Measurements from ENCODE around the gene QSOX1.
"Not testable (repeated sequence)": the region's sequence is repeated elsewhere in the genome, so short reads cannot be mapped to it uniquely, and the experiment has no call there.

The QSOX1 gene

GRCh38 chr1:180154325-180155181 lies at the start of gene QSOX1:
QSOX1 (plus strand) TSS chr1:180154869; CDS start chr1:180154908, 39 bp downstream.
- peak; percentile 83 for DNase-seq

GRCh38 chr1:180112091-180112490 lies 42.6 kb upstream of the QSOX1 start:
- DNase-seq: no peak

DNA sequence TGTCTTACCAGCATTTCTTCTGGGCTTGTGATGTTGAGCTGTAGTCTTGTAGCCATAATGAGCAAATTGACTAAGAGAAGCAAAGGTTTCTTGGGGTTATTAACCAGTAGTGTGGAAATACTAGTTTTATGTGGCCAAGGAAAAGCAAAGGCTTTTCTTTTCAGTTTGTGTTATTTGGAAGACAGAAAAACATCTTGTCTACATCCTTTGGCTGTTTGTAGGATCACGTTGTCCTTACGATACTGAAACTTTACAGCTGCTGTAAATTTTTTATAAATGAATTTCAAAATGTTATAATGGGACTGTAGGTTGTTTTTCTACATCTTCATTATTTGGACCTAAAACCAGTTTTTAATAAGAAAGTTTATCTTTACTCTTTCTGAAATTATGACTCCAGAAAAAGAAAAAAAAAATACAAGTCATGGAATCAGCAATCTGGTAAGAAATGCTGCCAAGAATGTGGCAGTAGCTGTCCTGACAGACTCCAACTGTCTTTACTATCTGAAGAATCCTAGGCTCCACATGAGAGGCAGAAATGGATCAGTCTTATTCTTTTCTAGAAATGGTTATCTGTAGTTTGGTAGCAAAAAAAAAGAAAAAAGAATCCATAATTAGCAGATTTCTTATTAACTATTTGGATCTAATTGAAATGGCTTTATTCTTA lies 41.6 kb upstream of the QSOX1 start:
- no peak for DNase-seq

GRCh38 chr1:180114396-180114945 lies 40.2 kb upstream of the QSOX1 start:
- no peak for DNase-seq

DNA sequence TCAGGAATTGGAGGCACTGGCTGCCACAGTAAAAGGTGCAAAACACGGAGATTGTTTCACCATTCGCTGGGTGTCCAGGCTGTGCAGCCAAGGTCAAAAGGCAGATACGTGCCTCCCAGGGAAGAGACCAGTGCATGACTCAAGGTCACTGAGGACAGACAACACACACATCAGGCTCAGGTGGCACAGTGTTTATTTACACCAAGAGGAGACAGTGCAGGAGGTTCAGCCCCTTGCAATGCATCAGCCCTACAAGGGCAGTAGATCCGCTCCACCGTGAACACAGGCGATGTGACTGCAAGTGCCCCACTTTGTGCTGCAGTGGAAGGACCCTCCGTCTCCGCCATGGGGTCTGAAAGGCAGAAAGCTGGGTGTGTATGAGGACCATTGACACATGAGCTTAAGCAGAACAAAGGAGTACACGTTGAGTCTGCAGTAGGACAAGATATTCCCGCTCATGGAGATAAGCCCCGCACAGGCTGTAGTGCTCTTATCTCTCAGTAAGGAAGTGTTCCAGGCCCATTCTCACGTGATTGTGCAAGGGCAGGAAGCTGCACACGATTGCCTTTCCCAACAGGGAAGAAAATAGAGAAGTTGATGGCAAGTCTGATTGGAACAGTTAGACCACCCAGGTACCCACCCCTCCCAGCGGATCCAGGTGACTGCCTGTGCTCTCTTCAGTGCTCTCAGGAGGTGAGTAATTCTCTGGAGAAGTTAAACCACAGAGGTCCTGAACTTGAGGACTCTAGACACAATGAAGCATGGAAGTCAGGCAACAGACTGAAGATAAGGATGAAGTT lies 37.5 kb upstream of the QSOX1 start:
- no peak for DNase-seq

DNA sequence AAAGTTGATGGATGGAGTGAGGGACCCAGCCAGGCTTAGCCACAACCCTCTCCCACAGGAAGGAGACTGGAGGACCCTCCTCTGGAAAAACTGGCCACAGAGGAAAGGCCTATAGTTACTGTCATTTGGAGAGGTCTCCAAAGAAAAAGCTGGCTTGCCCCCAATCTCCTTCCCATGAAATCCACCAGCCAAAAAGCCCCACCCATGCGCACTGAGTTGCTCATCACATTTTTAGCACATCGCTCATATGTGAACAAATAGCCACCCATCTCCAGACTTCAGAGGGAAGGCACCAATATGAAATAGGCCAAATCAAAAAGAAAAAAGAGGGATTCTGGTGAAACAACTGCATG lies 36.9 kb upstream of the QSOX1 start:
- DNase-seq: no peak

GRCh38 chr1:180119837-180120236 lies 34.8 kb upstream of the QSOX1 start:
- DNase-seq: no peak

DNA sequence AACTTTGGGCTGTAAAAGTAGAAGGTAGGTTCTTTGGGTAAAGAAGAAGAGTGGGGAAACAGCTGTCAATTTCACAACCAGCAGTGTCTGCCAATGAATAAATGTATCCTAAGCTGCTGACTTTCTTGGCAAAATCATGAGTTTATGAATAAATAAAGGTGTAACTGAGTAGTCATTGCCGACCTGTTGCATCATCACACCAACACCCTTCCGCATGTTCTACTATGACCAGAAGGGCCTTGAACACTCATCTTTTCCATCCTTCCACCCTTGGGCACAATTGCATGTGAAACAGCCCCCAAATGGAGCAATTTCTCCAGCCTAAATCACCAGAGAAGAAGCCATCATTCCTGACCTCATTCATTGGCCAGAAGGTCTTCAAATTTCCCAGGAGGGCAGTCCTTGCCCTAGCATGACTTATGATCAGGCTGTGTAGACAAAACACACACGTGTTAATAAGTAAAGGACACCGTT lies 31.2 kb upstream of the QSOX1 start:
- DNase-seq: no peak

- no peak for DNase-seq
Observed at GRCh38 chr1:180130651-180131050, 24.0 kb upstream of the QSOX1 start.

GRCh38 chr1:180131510-180131909 lies 23.2 kb upstream of the QSOX1 start:
- no peak for DNase-seq

- no peak for DNase-seq
Observed at GRCh38 chr1:180133193-180133592, 21.5 kb upstream of the QSOX1 start.

DNA sequence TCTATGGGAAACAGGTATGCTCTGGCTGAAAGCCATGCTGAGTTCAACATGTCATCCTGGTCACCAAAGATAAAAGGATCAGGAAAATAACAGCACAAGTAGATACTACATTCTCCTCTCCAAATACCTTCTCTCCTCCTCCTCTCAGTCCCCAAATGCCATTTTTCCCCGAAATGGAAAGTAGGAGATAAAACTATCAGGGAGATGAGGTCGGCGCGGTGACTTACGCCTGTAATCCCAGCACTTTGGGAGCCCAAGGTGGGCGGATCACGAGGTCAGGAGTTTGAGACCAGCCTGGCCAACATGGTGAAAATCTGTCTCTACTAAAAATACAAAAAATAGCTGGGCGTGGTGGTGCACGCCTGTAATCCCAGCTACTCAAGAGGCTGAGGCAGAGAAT lies 21.0 kb upstream of the QSOX1 start:
- not testable (repeated sequence) for DNase-seq

GRCh38 chr1:180135535-180135934 lies 19.1 kb upstream of the QSOX1 start:
- no peak for DNase-seq

DNA sequence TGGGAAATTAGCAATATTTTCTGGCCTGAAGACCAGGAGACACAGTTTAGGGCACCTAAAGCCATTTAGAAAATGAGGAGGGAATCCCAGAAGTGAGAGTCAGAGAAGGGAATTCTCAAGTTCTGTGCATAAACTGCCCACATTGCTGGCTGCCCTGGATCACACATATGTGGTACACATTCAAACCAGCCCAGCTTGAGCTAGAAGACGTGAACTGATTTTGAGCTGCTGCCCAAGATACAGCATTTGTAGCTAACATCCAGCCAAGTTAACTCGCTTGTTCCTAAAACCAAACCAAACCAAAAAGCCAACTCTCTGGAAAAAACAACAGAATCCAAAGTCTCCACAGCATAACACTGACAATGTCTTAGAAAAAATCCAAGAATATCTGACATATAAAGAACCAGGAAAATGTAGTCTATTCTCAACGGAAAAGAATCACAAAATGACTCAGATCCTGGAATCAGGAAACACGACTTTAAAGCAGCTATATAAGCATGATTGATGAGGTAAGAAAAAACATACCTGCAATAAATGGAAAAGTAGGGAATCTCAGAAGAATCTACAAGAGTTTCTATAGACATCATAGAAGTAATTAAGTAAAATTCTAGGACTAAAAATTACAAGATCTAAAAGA lies 18.2 kb upstream of the QSOX1 start:
- DNase-seq: no peak

- DNase-seq: no peak
Observed at GRCh38 chr1:180136968-180137356, 17.7 kb upstream of the QSOX1 start.

DNA sequence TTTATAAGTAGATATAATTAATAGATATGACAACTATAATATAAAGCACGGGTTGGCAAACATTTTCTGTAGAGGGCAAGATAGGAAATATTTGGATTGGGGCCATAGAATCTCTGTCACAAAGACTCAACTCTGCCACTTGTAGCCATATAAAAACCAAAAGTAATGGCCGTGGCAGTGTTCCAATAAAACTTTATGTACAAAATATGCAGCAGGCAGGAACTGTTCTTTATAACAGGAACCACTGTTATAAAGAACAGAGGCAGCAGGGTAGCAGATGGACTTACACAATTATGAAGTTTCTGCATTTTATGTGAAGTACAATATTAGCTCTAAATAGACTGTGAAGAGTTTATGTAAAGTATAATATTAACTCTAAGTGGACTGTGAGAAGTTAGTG lies 16.9 kb upstream of the QSOX1 start:
- DNase-seq: no peak

DNA sequence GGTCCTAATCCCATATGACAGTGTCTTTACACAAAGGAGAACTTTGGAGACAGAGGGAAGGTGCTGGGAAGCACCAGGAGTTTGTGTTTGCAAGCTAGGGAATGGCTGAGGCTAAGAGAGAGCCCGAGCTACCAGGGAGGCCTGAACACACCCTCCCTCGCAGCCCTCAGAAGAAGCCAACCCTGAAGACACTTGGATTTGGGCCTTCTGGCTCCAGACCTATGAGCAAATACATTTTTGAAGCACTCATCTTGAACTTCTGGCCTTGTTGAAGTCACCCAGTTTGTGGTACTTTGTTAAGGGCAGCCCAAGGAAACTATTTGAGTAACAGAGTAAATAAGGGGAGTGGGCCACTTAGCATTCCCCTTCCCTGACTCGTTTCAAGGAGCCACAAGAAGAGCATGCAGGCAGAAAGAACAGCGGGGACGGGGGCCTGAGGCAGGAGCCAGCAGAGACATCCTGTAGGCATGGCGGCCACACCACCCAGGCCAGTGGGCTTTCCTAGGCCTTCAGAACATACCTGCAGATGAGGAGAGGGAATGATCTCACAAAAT lies 13.2 kb upstream of the QSOX1 start:
- DNase-seq: no peak

DNA sequence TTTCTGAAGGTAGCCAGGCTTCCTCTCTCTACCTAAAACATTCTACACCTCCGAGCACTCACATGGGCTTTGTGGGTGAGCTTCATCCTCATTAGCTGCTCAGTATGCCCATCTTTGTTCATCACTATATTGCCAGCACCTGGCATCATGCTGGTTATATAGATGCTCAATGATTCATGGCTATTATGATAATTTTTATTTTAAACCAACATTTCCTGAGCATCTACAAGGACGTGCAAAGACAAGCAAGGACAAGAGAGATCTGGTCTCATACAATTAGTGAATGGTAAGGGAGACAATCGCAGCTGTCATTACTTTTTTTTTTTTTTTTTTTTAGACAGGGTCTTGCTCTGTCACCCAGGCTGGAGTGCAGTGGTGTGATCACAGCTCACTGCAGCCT lies 11.3 kb upstream of the QSOX1 start:
- no peak for DNase-seq

- no peak for DNase-seq
Observed at GRCh38 chr1:180144659-180145357, 9.9 kb upstream of the QSOX1 start.

DNA sequence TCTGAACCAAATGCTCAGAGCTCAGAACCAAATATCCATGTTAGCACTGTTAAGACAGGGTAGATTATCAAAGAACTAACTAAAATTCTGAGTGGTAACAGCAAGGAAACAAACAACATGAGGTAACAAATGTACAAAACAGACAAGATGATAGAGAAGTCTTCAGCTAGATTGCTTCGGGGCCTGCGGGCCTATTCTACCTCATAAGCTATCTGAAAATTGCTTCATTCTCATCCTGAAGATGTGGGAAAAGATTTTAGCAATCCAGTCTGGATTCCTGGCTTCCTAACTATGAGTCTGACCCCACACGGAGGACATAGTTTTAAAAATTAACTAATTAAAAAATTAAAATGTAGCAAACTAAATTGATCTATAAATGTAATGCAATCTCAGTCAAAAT lies 9.2 kb upstream of the QSOX1 start:
- DNase-seq: no peak

DNA sequence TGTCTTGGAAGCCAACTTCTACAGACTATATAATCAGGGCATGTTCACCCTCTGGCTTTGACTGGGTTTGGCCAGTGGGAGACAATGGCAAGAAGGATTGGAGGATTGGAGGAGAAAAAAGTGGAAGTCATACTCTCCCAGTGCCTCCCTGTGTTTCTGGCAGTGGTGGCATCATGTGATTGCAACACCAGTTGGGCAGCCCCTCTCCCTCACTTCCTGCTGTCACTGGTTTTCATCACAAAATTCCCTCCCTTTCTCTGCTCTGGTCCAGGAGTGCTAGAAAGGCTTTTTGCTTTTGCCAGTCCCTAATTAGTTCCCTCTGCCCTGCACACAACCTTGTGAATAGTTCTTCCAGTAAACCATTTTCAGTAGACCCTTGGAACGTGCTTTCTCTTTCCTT lies 3.7 kb upstream of the QSOX1 start:
- DNase-seq: no peak

DNA sequence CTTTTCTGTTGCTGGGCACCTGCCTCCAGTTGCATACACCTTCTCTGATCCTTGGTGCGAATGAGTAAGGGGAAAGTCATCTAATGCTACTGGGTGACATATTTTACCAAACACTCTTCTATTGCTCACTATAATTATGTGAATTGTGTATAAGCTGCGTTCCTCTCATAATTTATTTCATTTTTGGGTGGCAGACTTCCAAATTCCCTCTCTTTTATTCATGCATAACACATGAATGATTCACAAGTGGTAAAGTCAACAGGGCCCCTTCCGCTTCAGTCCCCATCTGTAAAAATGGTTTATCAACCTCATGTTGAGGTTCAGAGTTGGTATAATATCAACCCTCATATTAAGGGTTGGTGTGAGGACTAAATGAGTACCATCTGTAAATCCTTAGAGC lies 3.2 kb upstream of the QSOX1 start:
- peak; percentile 71 for DNase-seq

Data from DMS79 treated with DMSO at 0.1 percent for 48 hours (cell line).